HG02678 (cell line): ENCODE results near the gene ZNF385D.

Source experiments
- ATAC-seq: cut with Tn5 transposase; IDR thresholded peaks from one replicate; pipeline ENCODE4 v1.9.1; 2021; ENCODE audit warnings: mild to moderate bottlenecking, moderate library complexity; ENCODE audit not compliant: unreplicated experiment

Gene ZNF385D

GRCh38 chr3:21750080-21750696, 822 bp downstream of the ZNF385D start:
- ATAC-seq: no peak

GRCh38 chr3:21747966-21748555, 2.9 kb downstream of the ZNF385D start:
- ATAC-seq: no peak

- ATAC-seq: no peak
Measured at GRCh38 chr3:21747376-21747775, 3.6 kb downstream of the ZNF385D start.

GRCh38 chr3:21745966-21746365, 5.0 kb downstream of the ZNF385D start:
- no peak for ATAC-seq

GRCh38 chr3:21744793-21745192, 6.2 kb downstream of the ZNF385D start:
- ATAC-seq: no peak

- ATAC-seq: no peak
Measured at GRCh38 chr3:21738935-21739702, 11.9 kb downstream of the ZNF385D start.

GRCh38 chr3:21738283-21738682, 12.7 kb downstream of the ZNF385D start:
- ATAC-seq: no peak

GRCh38 chr3:21734746-21735145, 16.3 kb downstream of the ZNF385D start:
- ATAC-seq: no peak

GRCh38 chr3:21729888-21730459, 21.0 kb downstream of the ZNF385D start:
- ATAC-seq: no peak

GRCh38 chr3:21729331-21729730, 21.7 kb downstream of the ZNF385D start:
- no peak for ATAC-seq

- ATAC-seq: no peak
Measured at GRCh38 chr3:21722768-21723167, 28.2 kb downstream of the ZNF385D start.

- ATAC-seq: no peak
Measured at GRCh38 chr3:21722301-21722700, 28.7 kb downstream of the ZNF385D start.

GRCh38 chr3:21718943-21719591, 31.9 kb downstream of the ZNF385D start:
- ATAC-seq: no peak

- ATAC-seq: no peak
Measured at GRCh38 chr3:21718161-21718765, 32.7 kb downstream of the ZNF385D start.

- ATAC-seq: no peak
Measured at GRCh38 chr3:21715662-21716061, 35.3 kb downstream of the ZNF385D start.

- ATAC-seq: no peak
Measured at GRCh38 chr3:21705769-21706168, 45.2 kb downstream of the ZNF385D start.

GRCh38 chr3:21704796-21705195, 46.2 kb downstream of the ZNF385D start:
- no peak for ATAC-seq

- no peak for ATAC-seq
Measured at GRCh38 chr3:21703291-21703690, 47.7 kb downstream of the ZNF385D start.

- no peak for ATAC-seq
Measured at GRCh38 chr3:21697707-21698106, 53.3 kb downstream of the ZNF385D start.

- ATAC-seq: no peak
Measured at GRCh38 chr3:21694506-21694905, 56.5 kb downstream of the ZNF385D start.

GRCh38 chr3:21691036-21691435, 60.0 kb downstream of the ZNF385D start:
- ATAC-seq: no peak
